NCI-H2107 treated with DMSO at 0.1 percent for 48 hours (cell line): ENCODE measurements around the gene PYGL.
"Not testable (repeated sequence)": the region's sequence is repeated elsewhere in the genome, so short reads cannot be mapped to it uniquely, and the experiment has no call there.

Experiments
- DNase-seq: peaks from one replicate; lab custom pipeline; 2025; ENCODE audit not compliant: unreplicated experiment; lab: John Stamatoyannopoulos, UW

Gene PYGL

GRCh38 chr14:50955373-50956043 is 11.2 kb upstream of the PYGL start:
- DNase-seq: no peak

GRCh38 chr14:50954811-50955372 is 10.6 kb upstream of the PYGL start:
- DNase-seq: peak; percentile 19

GRCh38 chr14:50953502-50953901 is 9.2 kb upstream of the PYGL start:
- no peak for DNase-seq

- DNase-seq: no peak
These were observed 6.7 kb upstream of the PYGL start for GRCh38 chr14:50951032-50951431.

GRCh38 chr14:50948205-50948604 is 3.9 kb upstream of the PYGL start:
- DNase-seq: no peak

- peak; percentile 39 for DNase-seq
These were observed 3.2 kb upstream of the PYGL start for GRCh38 chr14:50947446-50947845.

GRCh38 chr14:50946234-50946935 is 2.1 kb upstream of the PYGL start:
- no peak for DNase-seq

GRCh38 chr14:50944647-50945413 is 547 bp upstream of the PYGL start:
- DNase-seq: peak; percentile 67

- no peak for DNase-seq
These were observed 881 bp downstream of the PYGL start for GRCh38 chr14:50943261-50943942.

- not testable (repeated sequence) for DNase-seq
These were observed 2.6 kb downstream of the PYGL start for GRCh38 chr14:50941638-50942037.

GRCh38 chr14:50941151-50941550 is 3.1 kb downstream of the PYGL start:
- DNase-seq: no peak

- no peak for DNase-seq
These were observed 6.5 kb downstream of the PYGL start for GRCh38 chr14:50937800-50938199.

GRCh38 chr14:50937325-50937724 is 7.0 kb downstream of the PYGL start:
- DNase-seq: no peak

- DNase-seq: no peak
These were observed 7.4 kb downstream of the PYGL start for GRCh38 chr14:50936882-50937281.

- no peak for DNase-seq
These were observed 8.3 kb downstream of the PYGL start for GRCh38 chr14:50936016-50936340.

- no peak for DNase-seq
These were observed 8.9 kb downstream of the PYGL start for GRCh38 chr14:50935126-50936015.

- no peak for DNase-seq
These were observed 11.4 kb downstream of the PYGL start for GRCh38 chr14:50932592-50933495.

- DNase-seq: no peak
These were observed 12.1 kb downstream of the PYGL start for GRCh38 chr14:50932156-50932555.

GRCh38 chr14:50931559-50931958 is 12.7 kb downstream of the PYGL start:
- DNase-seq: no peak
